GM12891 (cell line): Measurements from ENCODE around the gene SMIM35.

Experiments used
- DNase-seq: peaks from one replicate; pipeline ENCODE4 v3.0.0; 2011; ENCODE audit warnings: low spot score; ENCODE audit not compliant: insufficient read length
- FAIRE-seq: peaks from 2 replicates; lab custom pipeline; 2011; peaks lifted over from hg19 to GRCh38; lab: Jason Lieb, UNC
- PAX5 ChIP-seq: IDR thresholded peaks from 2 replicates; pipeline ENCODE4 v1.6.1; 2011; ENCODE audit warnings: low read length, moderate library complexity, mild to moderate bottlenecking; ENCODE audit not compliant: insufficient read depth, severe bottlenecking
- POLR2A ChIP-seq: IDR thresholded peaks from 2 replicates; pipeline ENCODE4 v1.6.1; 2011; ENCODE audit warnings: low read depth, low read length, control low read depth
- POLR2AphosphoS5 ChIP-seq: IDR thresholded peaks from 2 replicates; pipeline ENCODE4 v1.6.1; 2011; ENCODE audit warnings: low read depth, low read length, control low read depth
- POU2F2 ChIP-seq: IDR thresholded peaks from 2 replicates; pipeline ENCODE4 v1.6.1; 2011; ENCODE audit warnings: low read depth, mild to moderate bottlenecking, control low read depth, low read length, moderate library complexity
- SPI1 ChIP-seq: IDR thresholded peaks from 2 replicates; pipeline ENCODE4 v1.6.1; 2011; ENCODE audit warnings: low read depth, low read length, control low read depth
- TAF1 ChIP-seq: IDR thresholded peaks from 2 replicates; pipeline ENCODE4 v1.6.1; 2011; ENCODE audit warnings: low read depth, low read length, control low read depth

SMIM35 gene

DNA sequence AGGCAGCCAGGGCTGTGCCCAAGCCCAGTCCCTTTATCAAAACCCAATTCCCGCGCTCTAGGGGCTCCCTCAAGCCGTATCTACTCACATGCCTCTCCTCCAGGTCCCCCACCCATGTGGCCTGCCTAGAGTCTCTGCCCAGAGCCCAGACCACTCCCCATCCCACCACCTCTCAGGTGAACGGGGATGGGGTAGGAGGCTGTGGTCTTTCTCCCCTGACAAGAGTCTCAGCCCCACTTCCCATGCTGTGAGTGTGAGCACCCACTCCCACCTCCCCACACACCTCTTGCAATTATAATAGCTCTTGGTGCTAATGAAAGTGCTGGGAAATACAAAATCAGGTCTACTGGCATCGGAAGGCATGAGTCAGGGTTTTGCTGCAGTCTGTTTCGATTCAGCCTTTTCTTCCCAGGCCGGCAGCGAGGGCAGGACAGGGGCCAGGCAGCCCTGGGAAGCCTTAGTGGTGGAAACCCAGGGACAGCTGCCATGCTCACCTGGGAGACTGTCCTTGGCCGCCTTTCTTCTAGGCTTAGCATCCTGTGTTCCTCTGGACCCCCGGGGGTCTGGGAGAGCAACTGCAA is 26.6 kb downstream of the SMIM35 start:
- no peak for FAIRE-seq
- no peak for DNase-seq

GRCh38 chr11:118059246-118059940 is 27.4 kb downstream of the SMIM35 start:
- FAIRE-seq = no peak
- no peak for DNase-seq
- TF ChIP-seq POU2F2 = no peak
- no peak for TF ChIP-seq PAX5
- TF ChIP-seq POLR2AphosphoS5 = no peak
- TF ChIP-seq TAF1 = no peak
- no peak for TF ChIP-seq POLR2A
- TF ChIP-seq SPI1 = no peak

More for the DNA sequence above, 26.6 kb downstream of the SMIM35 start:
- TF ChIP-seq POU2F2 = no peak
- TF ChIP-seq PAX5 = no peak
- TF ChIP-seq POLR2A = no peak
- TF ChIP-seq SPI1 = no peak
- TF ChIP-seq POLR2AphosphoS5 = no peak
- no peak for TF ChIP-seq TAF1

GRCh38 chr11:118058311-118059245 is 28.2 kb downstream of the SMIM35 start:
- TF ChIP-seq POU2F2 (no peak), POLR2A (no peak), PAX5 (no peak), POLR2AphosphoS5 (no peak), SPI1 (no peak), TAF1 (no peak)
- FAIRE-seq (no peak), DNase-seq (no peak)

DNA sequence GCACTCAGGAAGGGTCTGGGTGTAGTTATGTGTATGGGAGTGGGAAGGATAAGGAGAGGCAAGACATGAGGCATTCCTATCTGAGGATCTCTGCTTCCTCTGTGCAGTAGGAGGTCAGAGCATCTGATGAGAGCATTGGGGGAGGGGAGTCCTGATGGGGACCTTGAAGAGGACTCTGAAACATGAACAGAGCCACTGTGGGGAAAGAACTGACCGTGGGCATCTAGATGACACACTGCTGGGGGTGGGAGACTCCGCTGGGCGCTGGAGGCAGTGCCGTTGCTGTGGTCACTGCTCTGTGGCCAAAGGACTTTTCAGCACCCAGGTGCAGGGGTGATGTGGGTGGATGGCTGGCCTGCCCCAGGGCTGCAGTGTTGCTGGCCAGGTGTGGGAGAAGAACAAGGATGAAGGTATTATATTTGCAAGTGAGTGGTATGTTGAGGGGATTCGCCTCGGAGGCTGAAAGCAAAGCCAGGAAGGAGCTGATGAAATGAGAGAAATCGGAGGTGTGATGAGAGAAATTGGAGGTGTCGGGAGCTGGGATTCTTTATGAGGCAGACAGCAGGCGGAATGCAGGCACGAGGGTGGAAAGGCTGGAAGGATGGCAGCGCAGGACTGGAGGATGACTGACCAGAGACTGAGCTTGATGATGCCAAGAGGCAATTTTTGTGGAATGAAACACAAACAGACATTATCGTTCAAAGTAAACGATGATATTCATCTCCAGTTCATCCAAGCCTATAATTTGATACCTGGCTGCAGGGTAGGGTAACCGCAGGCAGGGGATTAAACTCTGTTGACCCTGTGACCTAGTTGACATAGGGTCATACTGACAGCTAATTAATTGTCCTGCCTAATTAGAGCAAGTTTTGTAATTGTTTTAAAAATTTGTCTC is 29.3 kb downstream of the SMIM35 start:
- DNase-seq (no peak), FAIRE-seq (no peak)
- TF ChIP-seq POU2F2 = no peak
- no peak for TF ChIP-seq SPI1
- no peak for TF ChIP-seq POLR2AphosphoS5
- TF ChIP-seq TAF1 = no peak
- no peak for TF ChIP-seq PAX5
- no peak for TF ChIP-seq POLR2A

GRCh38 chr11:118056806-118057205 is 30.0 kb downstream of the SMIM35 start:
- TF ChIP-seq POU2F2 (no peak), TAF1 (no peak), POLR2A (no peak), POLR2AphosphoS5 (no peak), SPI1 (no peak), PAX5 (no peak)
- FAIRE-seq (no peak), DNase-seq (no peak)

DNA sequence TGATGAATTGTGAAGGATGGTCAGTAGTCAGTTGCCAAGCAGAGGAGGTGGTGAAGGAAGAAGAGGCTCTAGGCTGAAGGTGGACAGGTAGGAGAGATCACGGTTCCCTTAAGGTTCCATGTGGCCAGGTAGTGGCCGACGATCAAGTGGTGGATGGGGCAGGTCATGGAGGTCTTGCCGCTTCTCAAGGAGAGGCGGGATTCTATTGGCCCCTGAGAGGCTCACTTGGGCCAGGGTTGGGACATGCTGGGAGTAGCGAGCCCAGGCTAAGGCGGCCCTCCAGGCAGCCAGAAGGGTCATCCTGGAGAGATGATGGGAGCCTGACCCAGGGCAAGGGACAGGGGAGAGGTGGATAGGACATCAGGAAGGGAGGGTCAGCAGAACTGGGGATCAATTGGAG is 30.8 kb downstream of the SMIM35 start:
- TF ChIP-seq PAX5 (no peak), POLR2A (no peak), SPI1 (no peak), TAF1 (no peak), POLR2AphosphoS5 (no peak), POU2F2 (no peak)
- FAIRE-seq (no peak), DNase-seq (no peak)

- no peak for FAIRE-seq
These were observed 31.8 kb downstream of the SMIM35 start for GRCh38 chr11:118054712-118055640.

More at GRCh38 chr11:118054712-118055640, 31.8 kb downstream of the SMIM35 start:
- DNase-seq = no peak
- TF ChIP-seq POLR2AphosphoS5 (no peak), PAX5 (no peak), POU2F2 (no peak)
